MV-4-11 (cell line): ENCODE results near the gene SEZ6L2.

Experiments
- DNase-seq: peaks from one replicate; lab custom pipeline; 2025; lab: John Stamatoyannopoulos, UW

Gene SEZ6L2

GRCh38 chr16:29825145-29826044, 74.0 kb downstream of the SEZ6L2 start:
- DNase-seq, result peak; percentile 37

- peak; percentile 33 for DNase-seq
Observed at GRCh38 chr16:29824589-29825144, 74.7 kb downstream of the SEZ6L2 start.

DNA sequence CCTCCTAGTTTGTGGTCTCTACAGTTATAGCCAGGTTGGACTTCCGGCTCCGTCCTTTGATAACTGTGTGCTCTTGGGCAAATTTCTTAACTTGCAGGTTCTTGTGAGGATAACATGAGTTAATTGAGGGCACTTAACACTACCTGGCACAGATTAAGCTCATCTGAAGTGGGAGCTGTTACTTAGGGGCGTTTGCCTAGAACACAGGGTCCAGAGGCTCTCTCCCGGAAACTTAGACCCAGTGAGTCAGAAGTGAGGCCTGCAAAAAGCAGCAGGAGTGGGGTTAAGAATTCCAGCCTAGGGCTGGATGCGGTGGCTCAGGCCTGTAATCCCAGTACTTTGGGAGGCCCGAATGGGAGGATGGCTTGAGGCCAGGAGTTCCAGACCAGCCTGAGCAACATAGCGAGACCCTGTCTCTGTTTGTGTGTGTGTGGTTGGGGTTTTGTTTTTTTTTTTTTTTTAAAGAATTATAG, 77.7 kb downstream of the SEZ6L2 start:
- DNase-seq, result no peak
